ENCODE results near the gene KLRC3.

KLRC3 gene

DNA sequence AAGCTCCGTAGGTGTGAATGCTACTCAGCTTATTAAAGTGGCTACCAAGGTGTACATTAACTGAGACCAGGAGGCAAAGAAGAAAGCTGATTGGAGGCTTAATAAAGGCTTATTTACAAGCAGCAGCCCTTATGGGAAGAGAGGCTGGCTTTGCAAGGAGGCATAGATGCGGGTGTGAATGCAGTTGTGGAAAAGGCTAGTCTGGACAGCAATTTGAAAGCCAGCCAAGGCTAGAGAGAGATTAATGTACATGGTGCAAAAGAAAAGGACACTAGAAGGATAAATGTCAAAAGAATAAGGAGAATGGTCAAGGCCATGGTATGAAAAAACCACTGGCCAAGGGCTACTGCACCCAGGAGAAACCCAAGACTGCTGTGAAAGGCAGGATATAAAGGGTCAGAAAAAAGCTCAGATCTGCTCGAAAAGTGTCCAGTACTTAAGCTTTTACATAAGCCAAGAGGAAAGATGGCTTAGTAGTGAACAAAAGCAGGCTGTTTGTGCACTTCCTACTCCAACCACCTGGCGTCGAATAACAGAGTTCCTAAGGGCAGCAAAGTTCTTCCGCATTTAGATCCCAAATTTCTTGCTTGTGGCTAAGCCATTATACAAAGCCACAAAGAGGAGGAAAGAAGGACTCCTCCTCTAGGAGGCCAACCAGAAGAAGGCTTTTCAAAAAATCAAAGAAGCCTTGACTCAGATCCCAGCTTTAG lies 54.5 kb downstream of the KLRC3 start:
- Histone ChIP-seq H3K4me1 (peaks cover 0 to 40% (median 24%) of the 10 kb centered on the region in 4 donors), H3K36me3 (no peaks in the 10 kb centered on the region), H3K27me3 (no peaks in the 10 kb centered on the region), H3K9me3 (no peaks in the 10 kb centered on the region), H3K4me3 (peak overlapping the region; percentile 64 to 70), H3K27ac (peak overlapping the region; percentile 83 to 91)
- no peak for DNase-seq
- intact Hi-C loops (cut with DNase I; ENCODE audit: low total_unique reads), result loop anchor here (10.0 kb wide), 1 partner anchor 151 kb away; the partner anchor contains the start of gene GABARAPL1
- TF ChIP-seq, protein P1, sequence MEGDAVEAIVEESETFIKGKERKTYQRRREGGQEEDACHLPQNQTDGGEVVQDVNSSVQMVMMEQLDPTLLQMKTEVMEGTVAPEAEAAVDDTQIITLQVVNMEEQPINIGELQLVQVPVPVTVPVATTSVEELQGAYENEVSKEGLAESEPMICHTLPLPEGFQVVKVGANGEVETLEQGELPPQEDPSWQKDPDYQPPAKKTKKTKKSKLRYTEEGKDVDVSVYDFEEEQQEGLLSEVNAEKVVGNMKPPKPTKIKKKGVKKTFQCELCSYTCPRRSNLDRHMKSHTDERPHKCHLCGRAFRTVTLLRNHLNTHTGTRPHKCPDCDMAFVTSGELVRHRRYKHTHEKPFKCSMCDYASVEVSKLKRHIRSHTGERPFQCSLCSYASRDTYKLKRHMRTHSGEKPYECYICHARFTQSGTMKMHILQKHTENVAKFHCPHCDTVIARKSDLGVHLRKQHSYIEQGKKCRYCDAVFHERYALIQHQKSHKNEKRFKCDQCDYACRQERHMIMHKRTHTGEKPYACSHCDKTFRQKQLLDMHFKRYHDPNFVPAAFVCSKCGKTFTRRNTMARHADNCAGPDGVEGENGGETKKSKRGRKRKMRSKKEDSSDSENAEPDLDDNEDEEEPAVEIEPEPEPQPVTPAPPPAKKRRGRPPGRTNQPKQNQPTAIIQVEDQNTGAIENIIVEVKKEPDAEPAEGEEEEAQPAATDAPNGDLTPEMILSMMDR (IDR thresholded peaks at IDR 0.05), result no peak

DNA sequence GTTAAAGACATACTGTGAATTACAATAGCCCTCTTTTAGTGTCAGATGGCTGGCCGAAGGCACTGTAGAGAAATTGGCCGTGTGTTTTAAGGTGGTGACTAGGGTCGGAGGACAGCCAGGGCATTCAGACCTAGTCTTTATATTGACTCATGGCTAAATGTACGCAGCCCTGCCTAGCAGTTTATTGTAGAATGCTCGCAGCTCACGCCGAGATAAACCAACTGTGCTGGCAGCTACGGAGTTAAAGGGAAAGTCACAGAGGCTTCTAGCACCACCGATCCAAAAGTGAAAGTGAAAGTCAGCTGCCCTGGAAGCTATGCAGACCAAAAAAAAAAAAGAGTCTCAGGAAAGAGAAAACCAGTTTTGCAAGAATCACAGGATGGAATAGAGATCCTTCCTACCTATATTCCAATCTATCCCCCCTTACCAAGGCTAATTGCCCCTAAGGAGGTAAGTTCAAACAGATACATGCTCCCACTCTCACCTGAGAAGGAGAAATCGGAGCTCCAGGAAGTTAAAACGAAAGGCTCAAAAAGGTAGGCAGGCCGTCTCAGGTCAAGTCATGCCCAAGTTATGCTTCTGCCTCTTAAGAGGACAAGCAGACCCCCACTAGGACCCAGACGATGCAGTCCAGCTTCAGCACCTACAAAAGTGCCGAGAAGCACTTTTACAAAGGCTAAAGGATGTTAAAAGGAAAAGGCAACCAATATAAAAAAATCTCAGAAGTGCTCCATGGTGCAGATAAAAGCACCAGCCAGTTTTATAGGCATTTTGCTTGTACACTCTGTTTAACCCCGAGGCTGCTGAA lies 55.4 kb downstream of the KLRC3 start:
- TF ChIP-seq, protein P1 (IDR thresholded peaks at IDR 0.05), result no peak
- H3K9me3 ChIP-seq, result no peaks in the 10 kb centered on the region
- H3K27ac ChIP-seq, result peak overlapping the region; percentile 83 to 91
- H3K4me1 ChIP-seq, result peaks cover 0 to 40% (median 24%) of the 10 kb centered on the region in 4 donors
- DNase-seq, result peak; percentile 49 to 74
- intact Hi-C loops (cut with DNase I; ENCODE audit: low total_unique reads), result loop anchor here (10.0 kb wide), 1 partner anchor 150 kb away; the partner anchor contains the start of gene GABARAPL1
- peak overlapping the region; percentile 64 to 70 for H3K4me3 ChIP-seq
- no peaks in the 10 kb centered on the region for H3K27me3 ChIP-seq
- H3K36me3 ChIP-seq, result no peaks in the 10 kb centered on the region

DNA sequence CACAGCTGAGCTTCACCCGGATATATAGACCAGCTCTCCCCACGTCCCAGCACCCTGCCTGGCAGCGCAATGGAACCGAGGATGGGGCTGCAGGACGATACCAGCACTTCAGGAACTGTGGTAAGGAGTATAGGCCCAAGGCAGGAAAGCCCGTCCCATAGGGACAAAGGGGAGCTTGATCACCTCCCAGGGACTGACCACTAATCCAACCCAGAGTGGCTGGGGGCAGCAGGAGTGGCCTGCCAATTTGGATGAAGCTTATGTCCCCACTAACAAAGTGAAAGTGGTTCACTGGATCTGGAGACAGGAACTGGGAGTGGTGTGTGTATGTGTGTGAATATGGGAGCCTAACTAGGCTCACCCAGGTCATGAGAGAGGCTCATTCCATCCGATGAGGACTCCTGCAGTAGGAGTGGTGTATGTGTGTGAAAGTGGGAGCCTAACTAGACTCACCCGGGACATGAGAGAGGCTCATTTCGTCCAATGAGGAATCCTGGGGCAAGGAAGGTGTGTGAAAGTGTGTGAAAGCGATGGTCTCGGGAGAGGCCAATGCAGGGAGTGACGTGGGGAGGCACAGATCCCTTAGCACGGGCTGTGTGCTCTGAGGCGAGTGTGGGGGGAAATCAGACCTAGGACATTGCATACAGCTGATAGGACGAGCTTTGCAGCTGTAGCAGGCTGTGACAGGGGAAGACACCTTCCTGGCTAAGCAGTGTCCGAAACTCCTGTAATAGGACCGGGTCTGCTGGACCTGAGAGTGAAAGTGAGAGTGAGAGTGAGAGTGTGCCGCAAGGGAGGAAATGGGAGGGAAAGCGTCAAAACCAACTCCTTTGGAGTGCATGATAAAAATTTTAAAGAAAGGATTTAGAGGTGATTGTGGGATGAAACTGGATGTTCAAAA lies 56.2 kb downstream of the KLRC3 start:
- intact Hi-C loops (cut with DNase I; ENCODE audit: low total_unique reads), result loop anchor here (10.0 kb wide), 1 partner anchor 149 kb away; the partner anchor contains the start of gene GABARAPL1
- no peaks in the 10 kb centered on the region for H3K36me3 ChIP-seq

DNA sequence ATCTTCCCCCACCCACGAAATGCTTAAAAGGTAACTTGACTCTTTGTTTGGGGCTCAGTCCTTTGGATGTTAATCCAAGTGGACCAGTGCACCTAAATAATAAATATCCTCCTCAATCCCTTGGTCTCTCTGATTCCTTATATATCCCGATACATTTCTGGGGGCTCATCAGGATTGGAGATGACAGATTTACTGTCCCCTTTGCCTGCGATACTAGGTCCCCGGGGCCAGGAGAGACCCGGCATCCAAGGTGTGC lies 56.8 kb downstream of the KLRC3 start:
- Histone ChIP-seq H3K4me3 (peak overlapping the region; percentile 64 to 70), H3K27me3 (no peaks in the 10 kb centered on the region), H3K9me3 (no peaks in the 10 kb centered on the region), H3K36me3 (no peaks in the 10 kb centered on the region), H3K4me1 (peaks cover 0 to 40% (median 24%) of the 10 kb centered on the region in 4 donors), H3K27ac (peak overlapping the region; percentile 83 to 91)
- TF ChIP-seq, protein P1 (IDR thresholded peaks at IDR 0.05), result no peak
- DNase-seq, result no peak
- intact Hi-C loops (cut with DNase I; ENCODE audit: low total_unique reads), result loop anchor here (10.0 kb wide), 1 partner anchor 149 kb away; the partner anchor contains the start of gene GABARAPL1

More for the DNA sequence above, 56.2 kb downstream of the KLRC3 start:
- DNase-seq, result peak; percentile 42 to 69
- peak overlapping the region; percentile 83 to 91 for H3K27ac ChIP-seq
- peaks cover 0 to 40% (median 24%) of the 10 kb centered on the region in 4 donors for H3K4me1 ChIP-seq
- H3K27me3 ChIP-seq, result no peaks in the 10 kb centered on the region
- TF ChIP-seq, protein P1 (IDR thresholded peaks at IDR 0.05), result no peak
- peak overlapping the region; percentile 64 to 70 for H3K4me3 ChIP-seq
- no peaks in the 10 kb centered on the region for H3K9me3 ChIP-seq
